ENCODE results near the gene ILK. TPM values are rescaled to one million over a fixed set of nuclear protein-coding genes. Genes with fewer than 3 reads are reported as not detected.

ILK gene
- total and polyA plus RNA-seq, 2 donors (not counting 3 experiments of a cell fraction or from before 2014, with no cell fraction given) = 221 to 296 TPM

DNA sequence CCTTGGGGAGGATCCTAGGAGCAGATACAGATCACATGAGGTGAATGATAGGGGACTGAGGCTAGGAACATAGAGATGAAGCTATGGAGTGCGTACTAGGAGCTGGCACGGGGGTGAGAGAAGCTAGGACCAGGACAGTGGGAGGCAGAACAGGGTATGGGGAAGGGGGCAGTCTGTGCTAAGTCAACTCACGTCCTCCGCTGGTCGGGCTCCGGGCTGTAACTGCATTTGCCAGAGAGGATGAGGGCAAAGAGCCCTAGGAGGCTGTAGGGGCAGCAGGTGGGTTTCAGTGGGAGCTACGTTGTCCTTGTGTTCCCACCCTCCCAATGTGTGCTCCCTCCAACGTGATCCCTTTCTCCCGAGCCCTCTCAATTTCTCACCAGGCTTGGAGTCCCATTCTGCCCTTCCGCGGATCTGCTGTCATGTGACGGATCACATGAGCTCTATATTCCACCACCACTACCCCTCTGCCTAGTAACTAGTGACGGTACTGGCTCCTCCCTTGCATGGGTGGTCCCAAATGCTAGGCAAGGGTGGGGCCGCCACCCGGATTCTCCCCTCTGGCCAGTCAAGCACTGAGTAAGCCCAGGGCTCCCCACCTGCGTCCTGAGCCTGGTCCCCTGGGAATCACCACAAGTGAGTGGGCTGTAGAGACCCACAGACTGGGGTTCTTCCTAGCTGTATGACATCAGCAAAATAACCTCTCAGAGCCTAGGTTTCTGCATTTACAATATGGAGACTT is 15.6 kb downstream of the ILK start, which contains the start of gene TPP1:
Gene TPP1, minus strand, starts transcription at position 419 of the 742 bp plus-strand sequence. Its CDS starts 22 bp downstream, at position 397.
- Histone ChIP-seq H3K36me3 (ENCODE audit: control insufficient read depth in 2 of 2, extremely low read depth in 1 of 2, insufficient read depth in 2 of 2, low read length in 2 of 2) (peaks cover 8 to 21% of the 10 kb centered on the region in 2 experiments), H3K4me3 (replicated peaks in 1 of 3; ENCODE audit: insufficient read depth in 1 of 3, low read depth in 1 of 3, low read length in 3 of 3) (peak within 1 kb of the TSS; percentile 26 to 88 (median 87)), H3K4me1 (ENCODE audit: control insufficient read depth, extremely low read depth, insufficient read depth, low read length) (peaks cover 33% of the 10 kb centered on the region), H3K9me3 (replicated peaks; ENCODE audit: control insufficient read depth, insufficient read depth, low read length) (no peaks in the 10 kb centered on the region), H3K4me2 (ENCODE audit: insufficient read depth, low read length) (peak within 1 kb of the TSS; percentile 80), H4K20me1 (replicated peaks; ENCODE audit: control insufficient read depth, extremely low read depth, insufficient read depth, low read length) (no peaks in the 10 kb centered on the region), H3K9me1 (replicated peaks; ENCODE audit: control insufficient read depth, extremely low read depth, insufficient read depth, low read length) (no peaks in the 10 kb centered on the region), H3K9ac (replicated peaks; ENCODE audit: extremely low read depth, insufficient read depth, low read length) (peak within 1 kb of the TSS; percentile 78), H3K27me3 (ENCODE audit: control insufficient read depth in 2 of 2, insufficient read depth in 2 of 2, low read length in 2 of 2) (no peaks in the 10 kb centered on the region), H3K79me2 (ENCODE audit: control insufficient read depth, insufficient read depth, low read length) (peaks cover 7% of the 10 kb centered on the region), H3K27ac (ENCODE audit: insufficient read depth, low read depth, low read length) (peak within 1 kb of the TSS; percentile 68), H2AFZ (ENCODE audit: low read depth, low read length) (peak within 1 kb of the TSS; percentile 61)
- ChIA-PET CTCF (interaction anchor here (1.0 to 7.6 kb wide), 20 partner anchors 10 to 240 kb away, joined by 3 to 79 read pairs (median 4); partner anchors contain the start of genes ILK, MRPL17, RRP8 and TRIM3), POLR2A (interaction anchor here (0.7 to 1.9 kb wide), 6 partner anchors 10 to 996 kb away, joined by 3 to 7 read pairs (median 4); partner anchors contain the start of genes ILK and MRPL17)
- intact Hi-C loops (cut with micrococcal nuclease) (loop anchor here (1.0 to 5.0 kb wide), 6 partner anchors 16 to 144 kb away; partner anchors contain the start of gene MRPL17), dilution Hi-C loops (cut with MboI; ENCODE audit: extremely low pct_ligation_motif_present, low sequenced_read_pairs) (no loop called here)
- TF ChIP-seq POLR2AphosphoS5 (IDR thresholded peaks at IDR 0.05; ENCODE audit: insufficient read depth, low read depth, low read length) = peak; percentile 44
- TF ChIP-seq, protein P1, sequence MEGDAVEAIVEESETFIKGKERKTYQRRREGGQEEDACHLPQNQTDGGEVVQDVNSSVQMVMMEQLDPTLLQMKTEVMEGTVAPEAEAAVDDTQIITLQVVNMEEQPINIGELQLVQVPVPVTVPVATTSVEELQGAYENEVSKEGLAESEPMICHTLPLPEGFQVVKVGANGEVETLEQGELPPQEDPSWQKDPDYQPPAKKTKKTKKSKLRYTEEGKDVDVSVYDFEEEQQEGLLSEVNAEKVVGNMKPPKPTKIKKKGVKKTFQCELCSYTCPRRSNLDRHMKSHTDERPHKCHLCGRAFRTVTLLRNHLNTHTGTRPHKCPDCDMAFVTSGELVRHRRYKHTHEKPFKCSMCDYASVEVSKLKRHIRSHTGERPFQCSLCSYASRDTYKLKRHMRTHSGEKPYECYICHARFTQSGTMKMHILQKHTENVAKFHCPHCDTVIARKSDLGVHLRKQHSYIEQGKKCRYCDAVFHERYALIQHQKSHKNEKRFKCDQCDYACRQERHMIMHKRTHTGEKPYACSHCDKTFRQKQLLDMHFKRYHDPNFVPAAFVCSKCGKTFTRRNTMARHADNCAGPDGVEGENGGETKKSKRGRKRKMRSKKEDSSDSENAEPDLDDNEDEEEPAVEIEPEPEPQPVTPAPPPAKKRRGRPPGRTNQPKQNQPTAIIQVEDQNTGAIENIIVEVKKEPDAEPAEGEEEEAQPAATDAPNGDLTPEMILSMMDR (IDR thresholded peaks at IDR 0.05; ENCODE audit: extremely low read depth in 1 of 2, insufficient read depth in 1 of 2, low read depth in 1 of 2, low read length in 2 of 2) = no peak
- TF ChIP-seq MAX (IDR thresholded peaks at IDR 0.05; ENCODE audit: insufficient read depth, insufficient read length) = peak; percentile 94
- TF ChIP-seq JUN (IDR thresholded peaks at IDR 0.05; ENCODE audit: borderline replicate concordance, insufficient read depth, insufficient read length, low read depth) = no peak
- TF ChIP-seq EZH2 (IDR thresholded peaks at IDR 0.05; ENCODE audit: borderline replicate concordance, low read depth, low read length, severe bottlenecking) = no peak
- no peak for TF ChIP-seq FOS (IDR thresholded peaks at IDR 0.05; ENCODE audit: borderline replicate concordance, insufficient read depth, low read length)
- no peak for TF ChIP-seq GATA2 (IDR thresholded peaks at IDR 0.05; ENCODE audit: insufficient read depth, insufficient read length, low read depth, low read length)
- no peak for TF ChIP-seq MYC (IDR thresholded peaks at IDR 0.05; ENCODE audit: low read depth, low read length)
- TF ChIP-seq POLR2A (IDR thresholded peaks at IDR 0.05; ENCODE audit: low read depth, low read length) = peak; percentile 92
- peak; percentile 99 for FAIRE-seq
- peak; percentile 97 for DNase-seq (ENCODE audit: low read depth, low spot score)
- no TSS peak for BruUV-seq (replicated peaks)

Measured in endothelial cell of umbilical vein (primary cell).